HFFc6 (cell line): ENCODE measurements around the gene FEM1A. TPM values are rescaled to one million over a fixed set of nuclear protein-coding genes. Genes with fewer than 3 reads are reported as not detected.

ENCODE experiments used
- DNase-seq: peaks from one replicate; pipeline ENCODE4 v3.0.0-alpha.2; 2018
- H3K27ac Mint-ChIP-seq: 2 replicates; pipeline ENCODE4 v1.8.0; 2020; ENCODE audit warnings: mild to moderate bottlenecking, mixed read lengths
- H3K27me3 Mint-ChIP-seq: 2 replicates; pipeline ENCODE4 v1.8.0; 2021; ENCODE audit warnings: mild to moderate bottlenecking, moderate library complexity, mixed read lengths; ENCODE audit not compliant: insufficient read depth
- H3K36me3 Mint-ChIP-seq: 2 replicates; pipeline ENCODE4 v1.8.0; 2021; ENCODE audit warnings: low read depth, mixed read lengths
- H3K4me1 Mint-ChIP-seq: 2 replicates; pipeline ENCODE4 v1.8.0; 2020; ENCODE audit warnings: low read depth, mixed read lengths
- H3K4me3 Mint-ChIP-seq: 2 replicates; pipeline ENCODE4 v1.8.0; 2020; ENCODE audit warnings: mild to moderate bottlenecking, moderate library complexity, mixed read lengths
- H3K9me3 Mint-ChIP-seq: 2 replicates; pipeline ENCODE4 v1.8.0; 2020; ENCODE audit warnings: mild to moderate bottlenecking, mixed read lengths
- CTCF ChIP-seq: fragments of 200-600 bp; sonication (generic); IDR thresholded peaks from 2 replicates; pipeline ENCODE4 v1.5.0; 2021; ENCODE audit warnings: antibody characterized with exemption, mild to moderate bottlenecking
- total RNA-seq, 6 experiments: library from RNA; stranded (reverse); fragmentation: NEBNext Ultra II Directional; extraction: Animal tissue kit (Norgen Biotek cat#: 25700); gene quantifications; 2 replicates in 1 of 6; 3 replicates in 5 of 6; pipeline ENCODE4 v1.2.3, GENCODE V29; 2021

The FEM1A gene
- total RNA-seq, 6 experiments from 2014 or later, result 8.4 to 10.2 (median 9.0) TPM

DNA sequence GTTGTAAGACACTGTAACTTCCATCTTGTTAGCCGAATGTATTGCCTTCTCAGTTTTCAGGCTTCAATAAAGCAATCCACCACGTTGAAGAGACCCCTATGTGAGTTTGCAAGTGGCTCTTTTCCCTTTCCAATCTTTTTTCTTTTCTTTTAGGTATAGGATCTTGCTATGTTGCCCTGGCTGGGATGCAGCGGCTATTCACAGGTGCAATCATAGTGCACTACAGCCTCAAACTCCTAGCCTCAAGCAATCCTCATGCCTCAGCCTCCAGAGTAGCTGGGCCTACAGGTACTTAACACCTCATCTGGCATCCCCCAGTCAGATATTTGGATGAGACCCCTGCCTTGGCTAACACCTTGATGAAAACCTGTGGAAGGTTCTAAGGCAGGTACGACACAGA, 33.5 kb upstream of the FEM1A start:
- Mint-ChIP-seq H3K36me3 (no peaks in the 10 kb centered on the region), H3K4me3 (no peak overlapping the region), H3K27ac (no peak overlapping the region), H3K4me1 (no peaks in the 10 kb centered on the region; the same call in 1 of the 2 replicates), H3K27me3 (peaks cover 16% of the 10 kb centered on the region), H3K9me3 (no peaks in the 10 kb centered on the region)
- TF ChIP-seq CTCF, result no peak
- no peak for DNase-seq

GRCh38 chr19:4758659-4759058, 32.9 kb upstream of the FEM1A start:
- DNase-seq, result no peak
- Mint-ChIP-seq H3K9me3 (no peaks in the 10 kb centered on the region), H3K4me1 (no peaks in the 10 kb centered on the region; the same call in 1 of the 2 replicates), H3K36me3 (no peaks in the 10 kb centered on the region), H3K4me3 (no peak overlapping the region), H3K27me3 (peaks cover 16% of the 10 kb centered on the region), H3K27ac (no peak overlapping the region)
- no peak for TF ChIP-seq CTCF

GRCh38 chr19:4759388-4760284, 31.9 kb upstream of the FEM1A start:
- peak; percentile 69 for DNase-seq
- Mint-ChIP-seq H3K4me3 (peak overlapping the region; percentile 64), H3K36me3 (no peaks in the 10 kb centered on the region), H3K27me3 (peaks cover 21% of the 10 kb centered on the region), H3K27ac (peak overlapping the region; percentile 40; the same call in 1 of the 2 replicates), H3K9me3 (no peaks in the 10 kb centered on the region), H3K4me1 (no peaks in the 10 kb centered on the region; the same call in 1 of the 2 replicates)
- TF ChIP-seq CTCF, result no peak

DNA sequence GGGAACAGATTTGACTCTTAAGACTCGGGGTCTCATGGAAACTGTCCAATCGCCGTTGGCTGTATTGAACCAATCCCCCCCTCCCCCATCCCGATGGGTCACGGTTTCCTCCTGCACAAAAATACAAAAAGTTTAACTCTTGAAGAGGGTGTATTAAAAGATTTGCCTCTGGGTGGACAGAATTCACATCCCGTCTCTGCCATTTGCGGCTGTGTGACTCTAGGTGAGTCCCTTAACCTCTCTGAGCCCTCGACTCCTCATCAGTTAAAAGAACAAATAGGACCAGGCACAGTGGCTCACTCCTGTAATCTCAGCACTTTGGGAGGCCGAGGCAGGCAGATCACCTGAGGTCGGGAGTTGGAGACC, 31.3 kb upstream of the FEM1A start:
- Mint-ChIP-seq H3K27me3 (peaks cover 23% of the 10 kb centered on the region), H3K4me1 (no peaks in the 10 kb centered on the region; the same call in 1 of the 2 replicates), H3K4me3 (peak overlapping the region; percentile 64), H3K27ac (no peak overlapping the region), H3K9me3 (no peaks in the 10 kb centered on the region), H3K36me3 (no peaks in the 10 kb centered on the region)
- DNase-seq, result no peak
- no peak for TF ChIP-seq CTCF

- DNase-seq, result no peak
- Mint-ChIP-seq H3K9me3 (no peaks in the 10 kb centered on the region), H3K27me3 (peaks cover 26% of the 10 kb centered on the region), H3K27ac (no peak overlapping the region), H3K36me3 (no peaks in the 10 kb centered on the region), H3K4me1 (no peaks in the 10 kb centered on the region; the same call in 1 of the 2 replicates), H3K4me3 (no peak overlapping the region)
- TF ChIP-seq CTCF, result no peak
These were observed 28.5 kb upstream of the FEM1A start for GRCh38 chr19:4763021-4763420.
